ENCODE measurements around the gene CHIC1. TPM values are rescaled to one million over a fixed set of nuclear protein-coding genes. Genes with fewer than 3 reads are reported as not detected.
"Not testable (repeated sequence)": the region's sequence is repeated elsewhere in the genome, so short reads cannot be mapped to it uniquely, and the experiment has no call there.

The CHIC1 gene
- 4.3 TPM for polyA plus RNA-seq (2013, experiment 1 of 2)
- 4.7 TPM for polyA plus RNA-seq (2013, experiment 2 of 2)

- H3K36me3 ChIP-seq (ENCODE audit: control insufficient read depth, insufficient read depth, low read length): no peaks in the 10 kb centered on the region
- peak within 1 kb of the TSS; percentile 54 for H3K4me3 ChIP-seq (ENCODE audit: extremely low read depth, insufficient read depth, low read length, poor library complexity, severe bottlenecking)
- H3K9me3 ChIP-seq (ENCODE audit: control insufficient read depth, low read length): no peaks in the 10 kb centered on the region
- no peaks in the 10 kb centered on the region for H3K4me1 ChIP-seq (ENCODE audit: control insufficient read depth, insufficient read depth, low read length, poor library complexity, severe bottlenecking)
- peak within 1 kb of the TSS; percentile 79 for H3K27ac ChIP-seq (ENCODE audit: low read depth, low read length, severe bottlenecking)
- 0 to 2% methylated on average over 7 to 27 of the region's 51 CpGs for WGBS, 2 experiments (ENCODE audit: insufficient coverage in 2 of 2)
Observed at GRCh38 chrX:73562984-73563737, at the start of gene CHIC1. Gene CHIC1, plus strand, starts transcription at chrX:73563197. Its CDS starts 88 bp downstream, at chrX:73563285.

- 100% methylated on average over 1 of the region's 2 CpGs; no CpG with 5 or more reads in 1 of the 2 experiments for WGBS, 2 experiments (ENCODE audit: insufficient coverage in 2 of 2)
Observed at GRCh38 chrX:73522823-73523222, 40.2 kb upstream of the CHIC1 start.

GRCh38 chrX:73524906-73525305, 38.1 kb upstream of the CHIC1 start:
- Histone ChIP-seq H3K36me3 (ENCODE audit: control insufficient read depth, insufficient read depth, low read length) (no peaks in the 10 kb centered on the region), H3K27ac (ENCODE audit: low read depth, low read length, severe bottlenecking) (no peak overlapping the region), H3K4me3 (ENCODE audit: extremely low read depth, insufficient read depth, low read length, poor library complexity, severe bottlenecking) (no peak overlapping the region), H3K4me1 (ENCODE audit: control insufficient read depth, insufficient read depth, low read length, poor library complexity, severe bottlenecking) (no peaks in the 10 kb centered on the region), H3K9me3 (ENCODE audit: control insufficient read depth, low read length) (peaks cover 6% of the 10 kb centered on the region)
- 100% methylated on average over 1 to 4 of the region's 8 CpGs for WGBS, 2 experiments (ENCODE audit: insufficient coverage in 2 of 2)

More at GRCh38 chrX:73522823-73523222, 40.2 kb upstream of the CHIC1 start:
- not testable (repeated sequence) for H3K9me3 ChIP-seq (ENCODE audit: control insufficient read depth, low read length); H3K4me1 ChIP-seq (ENCODE audit: control insufficient read depth, insufficient read depth, low read length, poor library complexity, severe bottlenecking); H3K27ac ChIP-seq (ENCODE audit: low read depth, low read length, severe bottlenecking); H3K36me3 ChIP-seq (ENCODE audit: control insufficient read depth, insufficient read depth, low read length); H3K4me3 ChIP-seq (ENCODE audit: extremely low read depth, insufficient read depth, low read length, poor library complexity, severe bottlenecking)

- H3K4me1 ChIP-seq (ENCODE audit: control insufficient read depth, insufficient read depth, low read length, poor library complexity, severe bottlenecking): no peaks in the 10 kb centered on the region
- no peak overlapping the region for H3K27ac ChIP-seq (ENCODE audit: low read depth, low read length, severe bottlenecking)
- WGBS, 2 experiments (ENCODE audit: insufficient coverage in 2 of 2): 100% methylated on average over 1 of the region's 13 CpGs; no CpG with 5 or more reads in 1 of the 2 experiments
- H3K9me3 ChIP-seq (ENCODE audit: control insufficient read depth, low read length): peaks cover 6% of the 10 kb centered on the region
- no peak overlapping the region for H3K4me3 ChIP-seq (ENCODE audit: extremely low read depth, insufficient read depth, low read length, poor library complexity, severe bottlenecking)
- no peaks in the 10 kb centered on the region for H3K36me3 ChIP-seq (ENCODE audit: control insufficient read depth, insufficient read depth, low read length)
Observed at GRCh38 chrX:73525928-73526690, 36.9 kb upstream of the CHIC1 start.

GRCh38 chrX:73531655-73532054, 31.3 kb upstream of the CHIC1 start:
- not testable (repeated sequence) for H3K27ac ChIP-seq (ENCODE audit: low read depth, low read length, severe bottlenecking)
- 100% methylated on average over 1 of the region's 4 CpGs; no CpG with 5 or more reads in 1 of the 2 experiments for WGBS, 2 experiments (ENCODE audit: insufficient coverage in 2 of 2)

GRCh38 chrX:73556159-73556558, 6.8 kb upstream of the CHIC1 start:
- no peak overlapping the region for H3K4me3 ChIP-seq (ENCODE audit: extremely low read depth, insufficient read depth, low read length, poor library complexity, severe bottlenecking)
- H3K27ac ChIP-seq (ENCODE audit: low read depth, low read length, severe bottlenecking): no peak overlapping the region
- H3K4me1 ChIP-seq (ENCODE audit: control insufficient read depth, insufficient read depth, low read length, poor library complexity, severe bottlenecking): no peaks in the 10 kb centered on the region
- no peaks in the 10 kb centered on the region for H3K36me3 ChIP-seq (ENCODE audit: control insufficient read depth, insufficient read depth, low read length)
- no peaks in the 10 kb centered on the region for H3K9me3 ChIP-seq (ENCODE audit: control insufficient read depth, low read length)

More at GRCh38 chrX:73531655-73532054, 31.3 kb upstream of the CHIC1 start:
- not testable (repeated sequence) for H3K36me3 ChIP-seq (ENCODE audit: control insufficient read depth, insufficient read depth, low read length); H3K9me3 ChIP-seq (ENCODE audit: control insufficient read depth, low read length); H3K4me1 ChIP-seq (ENCODE audit: control insufficient read depth, insufficient read depth, low read length, poor library complexity, severe bottlenecking); H3K4me3 ChIP-seq (ENCODE audit: extremely low read depth, insufficient read depth, low read length, poor library complexity, severe bottlenecking)

GRCh38 chrX:73561801-73562200, 1.2 kb upstream of the CHIC1 start:
- Histone ChIP-seq H3K27ac (ENCODE audit: low read depth, low read length, severe bottlenecking) (no peak overlapping the region), H3K9me3 (ENCODE audit: control insufficient read depth, low read length) (no peaks in the 10 kb centered on the region), H3K4me1 (ENCODE audit: control insufficient read depth, insufficient read depth, low read length, poor library complexity, severe bottlenecking) (no peaks in the 10 kb centered on the region), H3K4me3 (ENCODE audit: extremely low read depth, insufficient read depth, low read length, poor library complexity, severe bottlenecking) (no peak overlapping the region), H3K36me3 (ENCODE audit: control insufficient read depth, insufficient read depth, low read length) (no peaks in the 10 kb centered on the region)
- no CpG with 5 or more reads among the region's 3 CpGs for WGBS, 2 experiments (ENCODE audit: insufficient coverage in 2 of 2)

- H3K4me3 ChIP-seq (ENCODE audit: extremely low read depth, insufficient read depth, low read length, poor library complexity, severe bottlenecking): peak overlapping the region; percentile 54
- no peaks in the 10 kb centered on the region for H3K36me3 ChIP-seq (ENCODE audit: control insufficient read depth, insufficient read depth, low read length)
- H3K4me1 ChIP-seq (ENCODE audit: control insufficient read depth, insufficient read depth, low read length, poor library complexity, severe bottlenecking): no peaks in the 10 kb centered on the region
- H3K9me3 ChIP-seq (ENCODE audit: control insufficient read depth, low read length): no peaks in the 10 kb centered on the region
- WGBS, 2 experiments (ENCODE audit: insufficient coverage in 2 of 2): no CpG with 5 or more reads among the region's 3 CpGs
- H3K27ac ChIP-seq (ENCODE audit: low read depth, low read length, severe bottlenecking): no peak overlapping the region
Observed at GRCh38 chrX:73562458-73562857, 539 bp upstream of the CHIC1 start.

- Histone ChIP-seq H3K27ac (ENCODE audit: low read depth, low read length, severe bottlenecking) (peak overlapping the region; percentile 79), H3K4me3 (ENCODE audit: extremely low read depth, insufficient read depth, low read length, poor library complexity, severe bottlenecking) (peak overlapping the region; percentile 54), H3K36me3 (ENCODE audit: control insufficient read depth, insufficient read depth, low read length) (no peaks in the 10 kb centered on the region), H3K9me3 (ENCODE audit: control insufficient read depth, low read length) (no peaks in the 10 kb centered on the region), H3K4me1 (ENCODE audit: control insufficient read depth, insufficient read depth, low read length, poor library complexity, severe bottlenecking) (no peaks in the 10 kb centered on the region)
- WGBS, 2 experiments (ENCODE audit: insufficient coverage in 2 of 2): 0% methylated on average over 2 of the region's 3 CpGs; no CpG with 5 or more reads in 1 of the 2 experiments
Observed at GRCh38 chrX:73563738-73564068, 706 bp downstream of the CHIC1 start.

- WGBS, 2 experiments (ENCODE audit: insufficient coverage in 2 of 2): 60 to 67% methylated on average over 1 of the region's 2 CpGs
- peak overlapping the region; percentile 53 for H3K27ac ChIP-seq (ENCODE audit: low read depth, low read length, severe bottlenecking)
Observed at GRCh38 chrX:73577361-73577760, 14.4 kb downstream of the CHIC1 start.

More at GRCh38 chrX:73577361-73577760, 14.4 kb downstream of the CHIC1 start:
- H3K4me1 ChIP-seq (ENCODE audit: control insufficient read depth, insufficient read depth, low read length, poor library complexity, severe bottlenecking): no peaks in the 10 kb centered on the region
- peaks cover 2% of the 10 kb centered on the region for H3K9me3 ChIP-seq (ENCODE audit: control insufficient read depth, low read length)
- H3K4me3 ChIP-seq (ENCODE audit: extremely low read depth, insufficient read depth, low read length, poor library complexity, severe bottlenecking): no peak overlapping the region
- H3K36me3 ChIP-seq (ENCODE audit: control insufficient read depth, insufficient read depth, low read length): no peaks in the 10 kb centered on the region

Data from mesodermal cell (in vitro differentiated cells).